ENCODE measurements around the gene ARMCX4. TPM values are rescaled to one million over a fixed set of nuclear protein-coding genes. Genes with fewer than 3 reads are reported as not detected.
"Not testable (repeated sequence)": the region's sequence is repeated elsewhere in the genome, so short reads cannot be mapped to it uniquely, and the experiment has no call there.

Gene ARMCX4
- total RNA-seq, 2 experiments from 2014 or later, result 5.4 to 6.3 TPM

GRCh38 chrX:101491943-101492342, 6.7 kb downstream of the ARMCX4 start:
- H3K27ac Mint-ChIP-seq, result no peak overlapping the region
- intact Hi-C loops (cut with micrococcal nuclease), result no loop called here
- ChIA-PET CTCF (no interaction called here), POLR2A (no interaction called here)
- no peak overlapping the region for H3K4me3 Mint-ChIP-seq
- no peaks in the 10 kb centered on the region for H3K36me3 Mint-ChIP-seq
- H3K9me3 Mint-ChIP-seq, result no peaks in the 10 kb centered on the region
- no peak for DNase-seq
- no peaks in the 10 kb centered on the region for H3K27me3 Mint-ChIP-seq
- no peaks in the 10 kb centered on the region for H3K4me1 Mint-ChIP-seq (ENCODE audit: low read depth)

- Mint-ChIP-seq H3K4me1 (ENCODE audit: low read depth) (no peaks in the 10 kb centered on the region), H3K36me3 (no peaks in the 10 kb centered on the region), H3K4me3 (no peak overlapping the region), H3K9me3 (no peaks in the 10 kb centered on the region), H3K27me3 (no peaks in the 10 kb centered on the region), H3K27ac (no peak overlapping the region)
- ChIA-PET CTCF (no interaction called here), POLR2A (no interaction called here)
- intact Hi-C loops (cut with micrococcal nuclease), result no loop called here
- no peak for DNase-seq
These were observed 8.0 kb downstream of the ARMCX4 start for GRCh38 chrX:101493225-101493624.

GRCh38 chrX:101502929-101503328, 17.7 kb downstream of the ARMCX4 start:
- H3K4me1 Mint-ChIP-seq (ENCODE audit: low read depth); DNase-seq; CTCF ChIA-PET; H3K9me3 Mint-ChIP-seq; H3K4me3 Mint-ChIP-seq; intact Hi-C loops (cut with micrococcal nuclease); POLR2A ChIA-PET; H3K27ac Mint-ChIP-seq; H3K27me3 Mint-ChIP-seq; H3K36me3 Mint-ChIP-seq: not testable (repeated sequence)

GRCh38 chrX:101507372-101507771, 22.1 kb downstream of the ARMCX4 start:
- H3K36me3 Mint-ChIP-seq, result peaks cover 5% of the 10 kb centered on the region
- ChIA-PET CTCF (no interaction called here), POLR2A (no interaction called here)
- H3K9me3 Mint-ChIP-seq, result no peaks in the 10 kb centered on the region
- H3K4me3 Mint-ChIP-seq, result no peak overlapping the region
- DNase-seq, result no peak
- no peak overlapping the region for H3K27ac Mint-ChIP-seq
- intact Hi-C loops (cut with micrococcal nuclease), result no loop called here
- no peaks in the 10 kb centered on the region for H3K27me3 Mint-ChIP-seq
- H3K4me1 Mint-ChIP-seq (ENCODE audit: low read depth), result no peaks in the 10 kb centered on the region

GRCh38 chrX:101507986-101508385, 22.7 kb downstream of the ARMCX4 start:
- no peaks in the 10 kb centered on the region for H3K27me3 Mint-ChIP-seq
- H3K4me3 Mint-ChIP-seq, result no peak overlapping the region
- H3K27ac Mint-ChIP-seq, result no peak overlapping the region
- peaks cover 5% of the 10 kb centered on the region for H3K36me3 Mint-ChIP-seq
- no peak for DNase-seq
- CTCF ChIA-PET, result no interaction called here
- intact Hi-C loops (cut with micrococcal nuclease), result no loop called here
- no peaks in the 10 kb centered on the region for H3K9me3 Mint-ChIP-seq
- no peaks in the 10 kb centered on the region for H3K4me1 Mint-ChIP-seq (ENCODE audit: low read depth)
- POLR2A ChIA-PET, result no interaction called here

- Mint-ChIP-seq H3K36me3 (no peaks in the 10 kb centered on the region), H3K4me3 (no peak overlapping the region), H3K4me1 (ENCODE audit: low read depth) (no peaks in the 10 kb centered on the region), H3K27ac (no peak overlapping the region), H3K9me3 (peaks cover 2% of the 10 kb centered on the region), H3K27me3 (no peaks in the 10 kb centered on the region)
- ChIA-PET CTCF (no interaction called here), POLR2A (no interaction called here)
- intact Hi-C loops (cut with micrococcal nuclease), result no loop called here
- no peak for DNase-seq
These were observed 45.7 kb downstream of the ARMCX4 start for GRCh38 chrX:101530944-101531343.

Other genes with a start within 250 kb of the ARMCX4 start
- not detected for gene TAF7L, start 194.1 kb upstream of the ARMCX4 start, total RNA-seq
- gene TIMM8A, start 136.7 kb upstream of the ARMCX4 start, total RNA-seq, result 10 to 100 TPM; 21.9 to 23.1 TPM
- gene BTK, start 99.3 kb upstream of the ARMCX4 start, total RNA-seq, result under 1 TPM; 0.21 to 0.58 TPM
- gene RPL36A, start 94.4 kb upstream of the ARMCX4 start, total RNA-seq, result 100 to 1,000 TPM; 364 to 420 TPM
- gene GLA, start 77.5 kb upstream of the ARMCX4 start, total RNA-seq, result 10 to 100 TPM; 40.4 to 43.6 TPM
- 10 to 100 TPM; 32.5 to 33.8 TPM for gene HNRNPH2, start 77.2 kb upstream of the ARMCX4 start, total RNA-seq
- 1 to 10 TPM; 1.4 to 1.6 TPM for gene ARMCX1, start 65.1 kb downstream of the ARMCX4 start, total RNA-seq
- gene ARMCX6, start 132.5 kb downstream of the ARMCX4 start, total RNA-seq, result 10 to 100 TPM; 45.2 to 47.3 TPM
- 10 to 100 TPM; 46.8 to 48.2 TPM for gene ARMCX3, start 137.7 kb downstream of the ARMCX4 start, total RNA-seq
- gene ARMCX2, start 174.4 kb downstream of the ARMCX4 start, total RNA-seq, result 1 to 10 TPM; 8.7 to 9.7 TPM

Data from activated CD4-positive, alpha-beta memory T cell treated with anti-CD3 and anti-CD28 coated beads for 36 hours (primary cell).